ENCODE measurements around the gene NFYC.

DNA sequence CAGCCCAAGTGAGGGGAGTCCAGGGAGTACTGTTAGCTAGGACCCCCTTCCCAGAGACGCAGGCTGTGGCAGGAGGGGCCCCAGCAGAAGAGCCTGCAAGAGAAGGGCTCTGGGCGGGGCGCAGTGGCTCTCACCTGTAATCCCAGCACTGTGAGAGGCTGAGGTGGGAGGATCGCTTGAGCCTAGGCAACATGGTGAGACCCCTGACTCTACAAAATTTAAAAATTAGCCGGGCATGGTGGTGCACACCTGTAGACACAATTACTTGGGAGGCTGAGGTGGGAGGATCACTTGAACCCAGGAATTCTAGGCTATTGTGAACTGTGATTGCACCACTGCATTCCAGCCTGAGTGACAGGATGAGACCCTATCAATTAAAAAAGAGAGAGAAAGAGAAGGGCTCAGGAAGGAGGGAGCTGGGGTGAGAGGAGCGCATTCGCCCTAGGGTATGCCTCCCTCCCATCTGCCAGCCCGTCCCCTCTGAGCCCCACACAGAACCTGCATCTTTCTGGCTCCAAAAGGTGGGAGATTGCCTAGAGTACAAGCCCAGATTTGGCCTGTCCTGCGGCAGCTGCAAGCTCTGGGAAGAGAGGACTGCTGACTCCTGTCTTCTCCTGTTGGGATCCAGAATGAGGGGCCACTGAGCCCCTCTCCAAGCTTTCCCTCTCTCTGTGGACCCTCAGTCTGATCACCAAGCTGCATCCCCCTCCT is 95.6 kb downstream of the NFYC start:
- TF ChIP-seq, protein P1, sequence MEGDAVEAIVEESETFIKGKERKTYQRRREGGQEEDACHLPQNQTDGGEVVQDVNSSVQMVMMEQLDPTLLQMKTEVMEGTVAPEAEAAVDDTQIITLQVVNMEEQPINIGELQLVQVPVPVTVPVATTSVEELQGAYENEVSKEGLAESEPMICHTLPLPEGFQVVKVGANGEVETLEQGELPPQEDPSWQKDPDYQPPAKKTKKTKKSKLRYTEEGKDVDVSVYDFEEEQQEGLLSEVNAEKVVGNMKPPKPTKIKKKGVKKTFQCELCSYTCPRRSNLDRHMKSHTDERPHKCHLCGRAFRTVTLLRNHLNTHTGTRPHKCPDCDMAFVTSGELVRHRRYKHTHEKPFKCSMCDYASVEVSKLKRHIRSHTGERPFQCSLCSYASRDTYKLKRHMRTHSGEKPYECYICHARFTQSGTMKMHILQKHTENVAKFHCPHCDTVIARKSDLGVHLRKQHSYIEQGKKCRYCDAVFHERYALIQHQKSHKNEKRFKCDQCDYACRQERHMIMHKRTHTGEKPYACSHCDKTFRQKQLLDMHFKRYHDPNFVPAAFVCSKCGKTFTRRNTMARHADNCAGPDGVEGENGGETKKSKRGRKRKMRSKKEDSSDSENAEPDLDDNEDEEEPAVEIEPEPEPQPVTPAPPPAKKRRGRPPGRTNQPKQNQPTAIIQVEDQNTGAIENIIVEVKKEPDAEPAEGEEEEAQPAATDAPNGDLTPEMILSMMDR (IDR thresholded peaks at IDR 0.05), result no peak
- TF ChIP-seq POLR2A (IDR thresholded peaks at IDR 0.05), result no peak
- no peak for TF ChIP-seq EP300 (IDR thresholded peaks at IDR 0.05)
